ENCODE results near the gene ABTB2. TPM values are rescaled to one million over a fixed set of nuclear protein-coding genes. Genes with fewer than 3 reads are reported as not detected.
"Not testable (repeated sequence)": the region's sequence is repeated elsewhere in the genome, so short reads cannot be mapped to it uniquely, and the experiment has no call there.

Gene ABTB2
- polyA plus RNA-seq, 1 donor (not counting 4 experiments of a cell fraction or from before 2014, with no cell fraction given), result 1.0 TPM

GRCh38 chr11:34181856-34182405, 175.9 kb downstream of the ABTB2 start:
- no peak for FAIRE-seq
- H3K9ac ChIP-seq (ENCODE audit: control insufficient read depth, extremely low read depth, insufficient read depth, low read length), result no peak overlapping the region

GRCh38 chr11:34181251-34181650, 176.6 kb downstream of the ABTB2 start:
- H3K36me3 ChIP-seq (ENCODE audit: control insufficient read depth in 2 of 2, extremely low read depth in 1 of 2, insufficient read depth in 2 of 2, low read length in 2 of 2), result no peaks in the 10 kb centered on the region
- H3K9me3 ChIP-seq (ENCODE audit: control insufficient read depth, low read depth, low read length), result no peaks in the 10 kb centered on the region
- no peak for DNase-seq (ENCODE audit: low read depth, low spot score)
- no peaks in the 10 kb centered on the region for H3K79me2 ChIP-seq (ENCODE audit: control insufficient read depth, insufficient read depth, low read length)
- no peak overlapping the region for H2AFZ ChIP-seq (ENCODE audit: control insufficient read depth, low read length)
- FAIRE-seq, result no peak
- dilution Hi-C loops (cut with MboI; ENCODE audit: extremely low pct_ligation_motif_present, low sequenced_read_pairs), result no loop called here
- peaks cover 16% of the 10 kb centered on the region for H3K4me1 ChIP-seq (ENCODE audit: control insufficient read depth, extremely low read depth, insufficient read depth, low read length)
- no peak overlapping the region for H3K4me3 ChIP-seq (ENCODE audit: control insufficient read depth in 2 of 3, extremely low read depth in 1 of 3, insufficient read depth in 2 of 3, low read depth in 1 of 3, low read length in 3 of 3)
- H3K9ac ChIP-seq (ENCODE audit: control insufficient read depth, extremely low read depth, insufficient read depth, low read length), result no peak overlapping the region
- TF ChIP-seq EZH2 (IDR thresholded peaks at IDR 0.05; ENCODE audit: low read length), result no peak
- TF ChIP-seq CTCF (optimal IDR thresholded peaks at IDR 0.05 in 1 of 3, IDR thresholded peaks at IDR 0.05 in 1 of 3, conservative IDR thresholded peaks at IDR 0.05 in 1 of 3; ENCODE audit: extremely low read depth in 1 of 3, insufficient read depth in 2 of 3, low read length in 3 of 3), result no peak
- H3K27me3 ChIP-seq (ENCODE audit: control insufficient read depth, extremely low read depth, insufficient read depth, low read length), result no peaks in the 10 kb centered on the region
- H4K20me1 ChIP-seq (ENCODE audit: control insufficient read depth, extremely low read depth, insufficient read depth, low read length), result no peaks in the 10 kb centered on the region
- H3K4me2 ChIP-seq (ENCODE audit: control insufficient read depth, extremely low read depth, insufficient read depth, low read depth, low read length), result no peak overlapping the region
- H3K27ac ChIP-seq (ENCODE audit: control insufficient read depth, insufficient read depth, low read length), result no peak overlapping the region
- H3K9me1 ChIP-seq (ENCODE audit: control insufficient read depth, extremely low read depth, insufficient read depth, low read length), result no peaks in the 10 kb centered on the region

More at GRCh38 chr11:34181856-34182405, 175.9 kb downstream of the ABTB2 start:
- dilution Hi-C loops (cut with MboI; ENCODE audit: extremely low pct_ligation_motif_present, low sequenced_read_pairs), result no loop called here
- Histone ChIP-seq H4K20me1 (ENCODE audit: control insufficient read depth, extremely low read depth, insufficient read depth, low read length) (no peaks in the 10 kb centered on the region), H3K9me1 (ENCODE audit: control insufficient read depth, extremely low read depth, insufficient read depth, low read length) (no peaks in the 10 kb centered on the region), H3K4me1 (ENCODE audit: control insufficient read depth, extremely low read depth, insufficient read depth, low read length) (peaks cover 12% of the 10 kb centered on the region), H3K27me3 (ENCODE audit: control insufficient read depth, extremely low read depth, insufficient read depth, low read length) (no peaks in the 10 kb centered on the region), H3K9me3 (ENCODE audit: control insufficient read depth, low read depth, low read length) (no peaks in the 10 kb centered on the region), H3K36me3 (ENCODE audit: control insufficient read depth in 2 of 2, extremely low read depth in 1 of 2, insufficient read depth in 2 of 2, low read length in 2 of 2) (no peaks in the 10 kb centered on the region), H3K79me2 (ENCODE audit: control insufficient read depth, insufficient read depth, low read length) (no peaks in the 10 kb centered on the region), H3K4me3 (ENCODE audit: control insufficient read depth in 2 of 3, extremely low read depth in 1 of 3, insufficient read depth in 2 of 3, low read depth in 1 of 3, low read length in 3 of 3) (no peak overlapping the region), H2AFZ (ENCODE audit: control insufficient read depth, low read length) (no peak overlapping the region), H3K27ac (ENCODE audit: control insufficient read depth, insufficient read depth, low read length) (no peak overlapping the region), H3K4me2 (ENCODE audit: control insufficient read depth, extremely low read depth, insufficient read depth, low read depth, low read length) (no peak overlapping the region)
- DNase-seq (ENCODE audit: low read depth, low spot score), result no peak
- TF ChIP-seq EZH2 (IDR thresholded peaks at IDR 0.05; ENCODE audit: low read length) (no peak), CTCF (optimal IDR thresholded peaks at IDR 0.05 in 1 of 3, IDR thresholded peaks at IDR 0.05 in 1 of 3, conservative IDR thresholded peaks at IDR 0.05 in 1 of 3; ENCODE audit: extremely low read depth in 1 of 3, insufficient read depth in 2 of 3, low read length in 3 of 3) (no peak)

GRCh38 chr11:34180814-34181165, 177.0 kb downstream of the ABTB2 start:
- H2AFZ ChIP-seq (ENCODE audit: control insufficient read depth, low read length); FAIRE-seq; H3K9ac ChIP-seq (ENCODE audit: control insufficient read depth, extremely low read depth, insufficient read depth, low read length); H3K27me3 ChIP-seq (ENCODE audit: control insufficient read depth, extremely low read depth, insufficient read depth, low read length); H3K36me3 ChIP-seq (ENCODE audit: control insufficient read depth in 2 of 2, extremely low read depth in 1 of 2, insufficient read depth in 2 of 2, low read length in 2 of 2); dilution Hi-C loops (cut with MboI; ENCODE audit: extremely low pct_ligation_motif_present, low sequenced_read_pairs); H3K4me2 ChIP-seq (ENCODE audit: control insufficient read depth, extremely low read depth, insufficient read depth, low read depth, low read length); H3K9me1 ChIP-seq (ENCODE audit: control insufficient read depth, extremely low read depth, insufficient read depth, low read length); DNase-seq (ENCODE audit: low read depth, low spot score); H3K27ac ChIP-seq (ENCODE audit: control insufficient read depth, insufficient read depth, low read length); H3K9me3 ChIP-seq (ENCODE audit: control insufficient read depth, low read depth, low read length); H4K20me1 ChIP-seq (ENCODE audit: control insufficient read depth, extremely low read depth, insufficient read depth, low read length); H3K79me2 ChIP-seq (ENCODE audit: control insufficient read depth, insufficient read depth, low read length); H3K4me3 ChIP-seq (ENCODE audit: control insufficient read depth in 2 of 3, extremely low read depth in 1 of 3, insufficient read depth in 2 of 3, low read depth in 1 of 3, low read length in 3 of 3): not testable (repeated sequence)
- peaks cover 16% of the 10 kb centered on the region for H3K4me1 ChIP-seq (ENCODE audit: control insufficient read depth, extremely low read depth, insufficient read depth, low read length)

All from keratinocyte (primary cell).